Measurements from ENCODE around the gene EFHD2. TPM values are rescaled to one million over a fixed set of nuclear protein-coding genes. Genes with fewer than 3 reads are reported as not detected.
A peak's percentile ranks its signal among the peaks of the same experiment; 100 is the strongest.

EFHD2 gene, protein sequence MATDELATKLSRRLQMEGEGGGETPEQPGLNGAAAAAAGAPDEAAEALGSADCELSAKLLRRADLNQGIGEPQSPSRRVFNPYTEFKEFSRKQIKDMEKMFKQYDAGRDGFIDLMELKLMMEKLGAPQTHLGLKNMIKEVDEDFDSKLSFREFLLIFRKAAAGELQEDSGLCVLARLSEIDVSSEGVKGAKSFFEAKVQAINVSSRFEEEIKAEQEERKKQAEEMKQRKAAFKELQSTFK
- 49.9 and 56.3 TPM in 2 replicates for total RNA-seq (2014; rRNA removed; shearing (Covaris generic))
- 53.1 and 56.1 TPM in 2 replicates for polyA plus RNA-seq (2016; fragmentation: Nextera tagmentation; extraction: Ambion mirVana)

DNA sequence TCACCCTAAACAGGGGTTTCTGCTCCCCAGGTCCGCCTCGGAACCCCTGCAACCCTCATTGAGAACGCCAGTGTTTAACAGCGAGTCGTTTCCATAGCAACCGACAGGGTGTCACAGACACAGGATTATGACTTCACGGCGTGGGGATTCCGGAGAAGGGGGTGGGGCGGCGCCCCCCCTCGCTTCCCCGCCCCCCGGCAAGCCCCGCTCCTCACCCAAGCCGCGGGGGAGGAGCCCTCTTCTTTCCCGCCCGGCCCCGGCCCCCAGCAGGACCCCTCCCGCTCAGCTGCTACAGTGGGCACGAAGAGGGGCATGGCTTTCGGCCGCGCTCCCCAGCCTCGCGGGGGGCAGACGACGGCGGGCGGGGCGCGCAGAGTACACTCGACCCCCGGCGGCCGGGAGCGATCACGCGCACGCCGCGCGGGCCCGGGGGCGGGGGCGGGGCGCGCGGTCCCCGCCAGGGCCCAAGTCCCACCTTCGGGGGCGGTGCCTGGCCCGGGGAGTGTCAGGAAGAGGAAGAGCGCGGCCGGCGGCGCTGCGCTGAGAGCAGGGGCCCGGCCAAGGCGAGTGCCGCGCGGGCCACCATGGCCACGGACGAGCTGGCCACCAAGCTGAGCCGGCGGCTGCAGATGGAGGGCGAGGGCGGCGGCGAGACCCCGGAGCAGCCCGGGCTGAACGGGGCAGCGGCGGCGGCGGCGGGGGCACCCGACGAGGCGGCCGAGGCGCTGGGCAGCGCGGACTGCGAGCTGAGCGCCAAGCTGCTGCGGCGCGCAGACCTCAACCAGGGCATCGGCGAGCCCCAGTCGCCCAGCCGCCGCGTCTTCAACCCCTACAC, at the start of gene EFHD2:
Gene EFHD2 (plus strand): TSS at position 501 of the 835 bp plus-strand sequence. CDS start 84 bp downstream, at position 585.
- peaks cover 26% of the 10 kb centered on the region for H3F3A ChIP-seq (ENCODE audit: insufficient read depth)
- H2AFZ ChIP-seq: peak within 1 kb of the TSS; percentile 71
- H3K79me2 ChIP-seq (ENCODE audit: insufficient read depth): peaks cover 42% of the 10 kb centered on the region
- H4K20me1 ChIP-seq (ENCODE audit: insufficient read depth): no peaks in the 10 kb centered on the region
- no peaks in the 10 kb centered on the region for H3K36me3 ChIP-seq (ENCODE audit: low read depth)
- H3K9me2 ChIP-seq (ENCODE audit: insufficient read depth): no peaks in the 10 kb centered on the region
- peak within 1 kb of the TSS; percentile 81 for H3K4me2 ChIP-seq (ENCODE audit: unreplicated experiment)
- H3K27me3 ChIP-seq (replicated peaks; ENCODE audit: insufficient read depth): no peaks in the 10 kb centered on the region
- peaks cover 18% of the 10 kb centered on the region for H3K4me1 ChIP-seq (ENCODE audit: insufficient read depth)
- H3K27ac ChIP-seq: peak within 1 kb of the TSS; percentile 9; the same call in 1 of the 2 replicates
- DNase-seq: peak; percentile 91
- H3K9me3 ChIP-seq (ENCODE audit: low read depth): no peaks in the 10 kb centered on the region
- WGBS, 2 experiments (ENCODE audit: low coverage in 1 of 2, low lambda C conversion rate in 2 of 2, missing lambda C conversion rate in 2 of 2): 1 to 3% methylated on average over 35 to 96 of the region's 99 CpGs
- peak within 1 kb of the TSS; percentile 90 for H3K4me3 ChIP-seq
- TF ChIP-seq EZH2 (IDR thresholded peaks at IDR 0.05; ENCODE audit: insufficient read depth, poor library complexity, severe bottlenecking) (no peak), EZH2phosphoT487 (IDR thresholded peaks at IDR 0.05; ENCODE audit: insufficient read depth, low read depth) (no peak)
- in situ Hi-C loops (cut with MboI): no loop called here
- H3K9ac ChIP-seq: peak within 1 kb of the TSS; percentile 85

DNA sequence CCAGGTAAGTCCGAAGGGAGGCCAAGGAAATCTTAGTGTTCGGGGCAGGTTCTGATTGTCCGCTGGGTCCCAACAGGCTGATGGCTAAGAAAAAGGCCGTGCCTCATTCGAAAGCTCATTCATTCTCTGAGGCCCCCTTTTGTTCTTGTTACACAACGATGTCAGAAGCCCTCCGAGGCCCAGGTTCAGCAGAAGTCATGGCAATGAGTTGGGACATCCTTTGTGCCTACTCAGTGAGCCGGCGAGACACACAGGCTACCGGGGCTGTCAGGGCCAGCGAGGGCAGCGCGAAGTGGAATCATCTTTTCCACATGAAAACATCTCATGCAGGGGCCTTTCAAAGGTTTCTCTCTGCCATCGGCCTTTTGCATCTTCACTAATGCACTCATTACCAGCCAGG, 49.0 kb upstream of the EFHD2 start:
- no peak overlapping the region for H3K9ac ChIP-seq
- H3K4me1 ChIP-seq (ENCODE audit: insufficient read depth): peaks cover 19% of the 10 kb centered on the region
- H3K9me3 ChIP-seq (ENCODE audit: low read depth): no peaks in the 10 kb centered on the region
- no peaks in the 10 kb centered on the region for H3K9me2 ChIP-seq (ENCODE audit: insufficient read depth)
- no peak overlapping the region for H3K4me3 ChIP-seq
- no peaks in the 10 kb centered on the region for H4K20me1 ChIP-seq (ENCODE audit: insufficient read depth)
- in situ Hi-C loops (cut with MboI): no loop called here
- H3K79me2 ChIP-seq (ENCODE audit: insufficient read depth): no peaks in the 10 kb centered on the region
- H3K36me3 ChIP-seq (ENCODE audit: low read depth): no peaks in the 10 kb centered on the region
- TF ChIP-seq EZH2 (IDR thresholded peaks at IDR 0.05; ENCODE audit: insufficient read depth, poor library complexity, severe bottlenecking): no peak
- TF ChIP-seq EZH2phosphoT487 (IDR thresholded peaks at IDR 0.05; ENCODE audit: insufficient read depth, low read depth): no peak
- H3F3A ChIP-seq (ENCODE audit: insufficient read depth): peaks cover 8% of the 10 kb centered on the region
- H2AFZ ChIP-seq: no peak overlapping the region
- no peaks in the 10 kb centered on the region for H3K27me3 ChIP-seq (replicated peaks; ENCODE audit: insufficient read depth)
- H3K27ac ChIP-seq: no peak overlapping the region
- H3K4me2 ChIP-seq (ENCODE audit: unreplicated experiment): no peak overlapping the region
- no peak for DNase-seq
- 90 to 97% methylated on average over 14 of the region's 14 CpGs for WGBS, 2 experiments (ENCODE audit: low coverage in 1 of 2, low lambda C conversion rate in 2 of 2, missing lambda C conversion rate in 2 of 2)

DNA sequence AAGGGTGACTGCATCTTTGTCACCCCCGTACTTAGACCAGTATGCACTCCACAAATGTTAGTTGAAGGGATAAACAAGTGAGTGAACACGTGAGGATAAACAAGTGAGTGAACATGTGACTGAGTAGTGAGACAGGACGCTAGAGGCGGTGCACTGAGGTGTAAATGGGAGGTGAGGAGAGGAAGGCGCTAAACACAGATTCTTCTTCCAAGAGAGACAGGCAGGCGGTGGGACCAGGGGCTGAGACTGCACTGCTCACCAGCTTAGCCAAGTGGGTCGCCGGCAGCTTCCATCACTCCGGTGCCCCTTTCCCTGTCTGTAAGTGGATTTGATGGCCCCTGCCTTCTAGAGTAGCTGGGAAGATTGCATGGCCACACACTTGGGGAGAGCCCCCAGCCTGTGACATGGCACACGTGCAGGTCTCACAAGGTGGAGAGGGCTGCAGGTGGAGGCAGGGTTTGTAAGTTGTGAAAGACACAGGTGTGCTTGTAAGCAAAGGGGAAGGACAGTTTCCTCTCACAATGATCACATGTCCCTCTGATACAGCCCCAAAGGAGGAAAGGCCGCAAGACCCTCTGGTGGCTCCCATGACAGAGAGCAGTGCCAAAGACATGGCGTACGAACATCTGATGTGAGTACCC, 47.5 kb upstream of the EFHD2 start:
- H3K27me3 ChIP-seq (replicated peaks; ENCODE audit: insufficient read depth): no peaks in the 10 kb centered on the region
- H3K79me2 ChIP-seq (ENCODE audit: insufficient read depth): no peaks in the 10 kb centered on the region
- no peaks in the 10 kb centered on the region for H4K20me1 ChIP-seq (ENCODE audit: insufficient read depth)
- DNase-seq: no peak
- 91 to 94% methylated on average over 13 of the region's 13 CpGs for WGBS, 2 experiments (ENCODE audit: low coverage in 1 of 2, low lambda C conversion rate in 2 of 2, missing lambda C conversion rate in 2 of 2)
- H3K27ac ChIP-seq: no peak overlapping the region
- in situ Hi-C loops (cut with MboI): no loop called here
- H3K9me2 ChIP-seq (ENCODE audit: insufficient read depth): no peaks in the 10 kb centered on the region
- peaks cover 4% of the 10 kb centered on the region for H3K4me1 ChIP-seq (ENCODE audit: insufficient read depth)
- H3K9ac ChIP-seq: no peak overlapping the region
- H3K4me3 ChIP-seq: no peak overlapping the region
- H3K36me3 ChIP-seq (ENCODE audit: low read depth): no peaks in the 10 kb centered on the region
- no peaks in the 10 kb centered on the region for H3K9me3 ChIP-seq (ENCODE audit: low read depth)
- no peak overlapping the region for H3K4me2 ChIP-seq (ENCODE audit: unreplicated experiment)
- no peak for TF ChIP-seq EZH2phosphoT487 (IDR thresholded peaks at IDR 0.05; ENCODE audit: insufficient read depth, low read depth)
- no peak for TF ChIP-seq EZH2 (IDR thresholded peaks at IDR 0.05; ENCODE audit: insufficient read depth, poor library complexity, severe bottlenecking)
- no peaks in the 10 kb centered on the region for H3F3A ChIP-seq (ENCODE audit: insufficient read depth)
- H2AFZ ChIP-seq: no peak overlapping the region

DNA sequence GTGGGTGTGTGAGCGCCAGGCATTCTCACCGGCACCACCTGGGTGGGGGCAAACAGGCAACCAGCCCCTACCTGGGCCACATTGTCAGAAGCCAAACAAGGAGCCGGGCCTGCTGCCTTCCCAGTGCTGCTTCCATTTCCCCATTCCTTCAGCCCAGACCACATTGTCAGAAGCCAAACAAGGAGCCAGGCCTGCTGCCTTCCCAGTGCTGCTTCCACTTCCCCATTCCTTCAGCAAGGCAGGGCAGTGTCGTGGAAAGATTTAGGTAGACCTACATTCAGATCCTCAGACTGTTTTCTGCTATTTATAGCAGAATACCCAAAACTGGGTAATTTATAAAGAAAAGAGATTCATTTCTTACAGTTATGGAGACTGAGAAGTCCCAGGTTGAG, 47.0 kb upstream of the EFHD2 start:
- no peaks in the 10 kb centered on the region for H3K9me3 ChIP-seq (ENCODE audit: low read depth)
- no peak for DNase-seq
- in situ Hi-C loops (cut with MboI): no loop called here
- no peak overlapping the region for H2AFZ ChIP-seq
- no peaks in the 10 kb centered on the region for H3K79me2 ChIP-seq (ENCODE audit: insufficient read depth)
- H3K27me3 ChIP-seq (replicated peaks; ENCODE audit: insufficient read depth): no peaks in the 10 kb centered on the region
- no peak overlapping the region for H3K27ac ChIP-seq
- whole genome bisulfite sequencing, 2 experiments (ENCODE audit: low coverage in 1 of 2, low lambda C conversion rate in 2 of 2, missing lambda C conversion rate in 2 of 2): 98 to 100% methylated on average over 4 of the region's 4 CpGs
- H3F3A ChIP-seq (ENCODE audit: insufficient read depth): no peaks in the 10 kb centered on the region
- no peak overlapping the region for H3K4me2 ChIP-seq (ENCODE audit: unreplicated experiment)
- H4K20me1 ChIP-seq (ENCODE audit: insufficient read depth): no peaks in the 10 kb centered on the region
- no peaks in the 10 kb centered on the region; the same call in 1 of the 2 replicates for H3K4me1 ChIP-seq (ENCODE audit: insufficient read depth)
- no peaks in the 10 kb centered on the region for H3K9me2 ChIP-seq (ENCODE audit: insufficient read depth)
- TF ChIP-seq EZH2 (IDR thresholded peaks at IDR 0.05; ENCODE audit: insufficient read depth, poor library complexity, severe bottlenecking) (no peak), EZH2phosphoT487 (IDR thresholded peaks at IDR 0.05; ENCODE audit: insufficient read depth, low read depth) (no peak)
- no peaks in the 10 kb centered on the region for H3K36me3 ChIP-seq (ENCODE audit: low read depth)
- no peak overlapping the region for H3K4me3 ChIP-seq
- H3K9ac ChIP-seq: no peak overlapping the region
